GM19328 (cell line): ENCODE results near the gene GPR137.

ENCODE experiments used
- ATAC-seq: cut with Tn5 transposase; IDR thresholded peaks from one replicate; pipeline ENCODE4 v1.9.1; 2021; ENCODE audit warnings: mild to moderate bottlenecking, moderate library complexity; ENCODE audit not compliant: unreplicated experiment

GPR137 gene

DNA sequence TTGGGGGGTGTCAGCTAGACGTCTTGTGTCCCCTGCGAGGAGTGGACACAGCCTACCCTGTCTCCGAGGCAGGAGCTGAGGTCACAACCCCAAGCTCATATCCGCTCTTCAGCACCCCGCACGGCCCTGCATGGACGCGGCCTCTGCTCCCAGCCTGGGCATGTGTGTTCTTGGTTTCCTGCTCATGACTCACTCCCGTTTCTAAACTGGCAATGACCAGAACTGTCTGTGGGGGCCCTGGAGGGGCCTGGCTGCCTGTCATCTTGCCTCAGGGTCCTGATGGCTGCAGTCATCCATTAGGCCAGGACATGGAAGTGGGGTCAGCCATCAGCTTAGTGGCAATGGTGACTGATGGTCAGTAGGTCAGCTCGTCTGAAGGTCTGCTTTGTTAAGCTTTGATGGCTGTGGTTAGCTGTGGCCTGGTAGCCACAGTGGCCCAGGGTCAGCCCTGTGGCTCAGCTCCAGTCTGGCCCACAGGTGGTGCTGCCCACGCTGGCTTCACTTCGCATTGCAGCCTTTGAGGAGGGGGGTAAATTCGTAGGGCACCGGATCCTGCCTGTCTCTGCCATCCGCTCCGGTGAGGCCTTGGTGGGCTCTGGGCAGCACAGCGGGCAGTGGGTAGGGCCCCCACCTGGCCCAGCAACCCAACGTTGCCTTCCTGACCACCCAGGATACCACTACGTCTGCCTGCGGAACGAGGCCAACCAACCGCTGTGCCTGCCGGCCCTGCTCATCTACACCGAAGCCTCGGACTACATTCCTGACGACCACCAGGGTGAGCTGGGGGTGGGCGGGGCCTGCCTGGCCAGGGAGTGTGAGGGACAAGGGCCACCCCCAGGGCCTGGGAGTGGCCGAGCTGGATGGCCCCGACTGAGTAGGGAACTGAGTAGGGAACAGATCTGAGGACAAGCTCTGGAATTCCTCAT lies 22.4 kb upstream of the GPR137 start:
- no peak for ATAC-seq

DNA sequence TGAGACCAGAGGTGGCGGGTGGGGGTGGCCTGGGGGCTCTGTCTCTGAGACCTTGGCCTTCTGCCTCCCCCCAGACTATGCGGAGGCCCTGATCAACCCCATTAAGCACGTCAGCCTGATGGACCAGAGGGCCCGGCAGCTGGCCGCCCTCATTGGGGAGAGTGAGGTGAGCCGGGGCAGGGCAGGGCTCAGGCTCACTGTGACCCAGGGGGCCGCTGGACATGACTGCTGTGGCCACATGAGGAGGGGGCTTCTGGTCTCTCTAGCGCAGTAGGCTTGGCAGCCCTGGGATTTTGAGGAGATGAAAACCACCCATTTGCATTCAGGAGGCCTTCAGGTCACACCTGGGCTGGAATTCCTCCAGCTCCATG lies 21.7 kb upstream of the GPR137 start:
- ATAC-seq, result no peak

DNA sequence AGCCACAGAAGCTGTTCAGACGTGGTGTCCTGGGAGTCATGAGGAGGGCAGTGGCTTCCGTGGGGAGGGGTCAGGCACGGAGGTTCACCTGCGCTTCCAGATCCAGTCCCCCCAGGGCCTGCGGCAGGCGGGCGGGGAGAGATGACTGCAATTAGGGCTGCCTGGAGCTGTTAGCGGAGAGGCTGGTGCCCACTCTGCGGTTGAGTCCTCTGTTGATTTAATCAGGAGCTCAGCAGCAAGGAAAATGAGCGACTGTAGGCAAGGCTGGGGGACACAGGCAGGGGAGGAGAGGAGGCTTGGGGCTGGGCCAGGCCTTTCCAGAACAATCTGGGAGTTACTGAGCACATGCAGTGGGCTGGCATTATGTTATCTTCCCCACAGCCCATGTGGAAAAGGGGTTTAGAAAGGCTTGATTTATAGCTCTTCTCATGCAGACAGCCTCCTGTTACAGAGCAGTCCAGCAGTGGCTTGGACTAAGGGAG lies 21.2 kb upstream of the GPR137 start:
- ATAC-seq, result no peak

DNA sequence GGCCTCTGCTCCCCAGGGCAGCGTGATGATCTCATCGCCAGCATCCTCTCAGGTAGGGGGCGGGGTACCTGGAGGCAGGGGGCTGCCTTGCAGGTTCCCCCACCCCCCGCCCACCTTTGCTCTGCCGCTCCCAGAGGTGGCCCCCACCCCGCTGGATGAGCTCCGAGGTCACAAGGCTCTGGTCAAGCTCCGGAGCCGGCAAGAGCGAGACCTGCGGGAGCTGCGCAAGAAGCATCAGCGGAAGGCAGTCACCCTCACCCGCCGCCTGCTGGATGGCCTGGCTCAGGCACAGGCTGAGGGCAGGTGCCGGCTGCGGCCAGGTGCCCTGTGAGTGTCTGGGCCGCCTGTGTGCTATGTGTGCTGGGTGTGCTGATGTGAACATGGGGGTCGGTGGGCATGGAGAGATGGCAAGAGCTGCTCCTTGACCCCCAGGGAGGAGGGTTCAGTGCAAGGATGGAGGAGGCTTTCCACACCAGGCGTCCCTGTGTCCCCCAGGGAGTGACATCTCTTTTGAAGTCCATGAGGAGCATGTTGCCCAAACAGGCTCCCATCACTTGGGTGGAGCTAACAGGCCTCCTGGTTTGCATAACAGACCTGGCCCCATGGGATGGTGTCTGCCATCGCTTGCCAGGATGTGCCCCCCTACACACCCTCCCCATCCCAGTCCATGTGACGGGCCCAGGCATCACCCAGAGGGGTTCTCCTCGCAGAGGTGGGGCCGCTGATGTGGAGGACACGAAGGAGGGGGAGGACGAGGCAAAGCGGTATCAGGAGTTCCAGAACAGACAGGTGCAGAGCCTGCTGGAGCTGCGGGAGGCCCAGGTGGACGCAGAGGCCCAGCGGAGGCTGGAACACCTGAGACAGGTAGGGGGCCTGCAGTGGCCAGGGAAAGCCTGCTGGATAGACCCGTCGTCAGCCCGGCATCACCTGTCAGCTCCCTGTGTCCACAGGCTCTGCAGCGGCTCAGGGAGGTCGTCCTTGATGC lies 20.2 kb upstream of the GPR137 start:
- no peak for ATAC-seq

DNA sequence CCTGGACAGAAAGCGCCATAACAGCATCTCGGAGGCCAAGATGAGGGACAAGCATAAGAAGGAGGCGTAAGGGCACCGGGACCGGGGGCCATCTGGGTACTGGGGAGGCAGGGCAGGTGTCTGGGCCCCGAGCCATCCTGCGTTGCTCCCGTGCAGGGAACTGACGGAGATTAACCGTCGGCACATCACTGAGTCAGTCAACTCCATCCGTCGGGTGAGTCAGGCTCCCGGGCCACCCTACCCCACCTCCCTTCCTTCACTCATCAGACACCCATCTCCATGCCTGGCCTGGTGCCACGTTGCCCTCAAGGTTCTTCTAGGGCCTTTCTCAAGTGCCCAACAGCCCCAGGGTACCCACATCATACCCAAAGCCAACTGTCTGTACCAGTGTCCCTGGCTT lies 19.3 kb upstream of the GPR137 start:
- no peak for ATAC-seq

DNA sequence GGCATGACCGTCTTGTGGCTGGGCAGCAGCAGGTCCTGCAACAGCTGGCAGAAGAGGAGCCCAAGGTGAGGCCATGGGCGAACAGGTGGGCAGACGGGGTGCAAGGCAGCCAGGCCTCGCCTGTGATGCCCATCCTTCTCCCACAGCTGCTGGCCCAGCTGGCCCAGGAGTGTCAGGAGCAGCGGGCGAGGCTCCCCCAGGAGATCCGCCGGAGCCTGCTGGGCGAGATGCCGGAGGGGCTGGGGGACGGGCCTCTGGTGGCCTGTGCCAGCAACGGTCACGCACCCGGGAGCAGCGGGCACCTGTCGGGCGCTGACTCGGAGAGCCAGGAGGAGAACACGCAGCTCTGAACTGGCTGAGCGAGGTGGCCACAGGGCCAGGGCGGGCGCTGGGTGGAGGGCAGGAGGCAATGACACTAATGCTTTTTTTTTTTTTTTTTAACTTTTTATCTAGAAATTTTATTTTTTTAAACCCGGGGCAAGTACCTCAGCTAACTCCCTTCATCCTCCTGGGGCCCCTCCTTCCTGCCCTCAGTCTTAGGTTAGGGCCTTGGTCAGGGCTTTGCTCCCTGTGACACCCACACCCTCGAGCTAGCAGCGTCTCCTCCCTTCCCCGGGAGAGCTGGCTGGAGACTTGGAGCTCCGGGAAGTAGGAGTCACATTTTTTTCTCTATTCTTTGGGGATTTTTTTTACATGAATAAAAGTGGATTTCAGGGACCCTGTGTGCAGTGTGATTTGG lies 18.3 kb upstream of the GPR137 start:
- no peak for ATAC-seq

DNA sequence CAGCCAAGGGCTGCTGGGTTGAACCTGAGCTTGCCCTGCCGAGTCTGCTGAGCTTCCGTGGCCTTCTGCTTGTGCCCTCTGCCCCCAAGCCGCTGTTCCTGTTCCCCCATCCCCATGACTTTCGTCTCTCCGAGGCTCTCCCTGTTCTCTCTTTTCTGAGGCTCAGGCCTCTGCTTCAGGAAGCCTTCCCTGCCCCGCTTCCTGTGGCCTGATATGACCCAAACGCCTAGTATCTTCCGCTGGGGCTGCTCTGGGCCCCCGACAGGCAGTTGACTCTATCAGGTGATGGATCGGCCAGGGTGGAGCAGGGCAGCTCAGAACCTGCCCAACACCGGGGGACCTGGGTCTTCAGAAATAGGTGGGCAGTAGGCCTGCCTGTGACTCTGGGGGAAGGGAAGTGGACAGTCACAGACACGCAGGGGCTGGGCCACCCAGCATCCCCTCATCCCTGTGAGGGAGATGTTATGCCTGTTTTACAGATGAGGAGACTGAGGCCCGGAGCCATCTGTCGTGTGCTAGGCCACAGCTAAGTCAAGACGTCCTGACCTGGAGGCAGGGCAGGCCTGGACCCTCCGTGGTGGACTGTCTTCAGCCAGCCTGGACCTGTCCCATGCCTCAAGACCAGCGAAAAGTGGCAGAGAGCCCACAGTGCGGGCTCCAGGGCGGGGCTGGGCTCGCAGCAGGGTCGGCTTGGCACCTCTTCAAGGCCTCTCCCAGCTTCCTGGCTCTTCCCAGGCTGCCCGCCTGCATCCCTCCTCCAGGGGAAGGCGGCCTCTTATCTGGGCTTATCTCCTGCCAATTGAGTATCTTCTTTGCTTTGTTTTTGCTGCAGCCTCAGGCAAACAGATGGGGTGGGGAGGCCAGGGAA lies 17.4 kb upstream of the GPR137 start:
- no peak for ATAC-seq

DNA sequence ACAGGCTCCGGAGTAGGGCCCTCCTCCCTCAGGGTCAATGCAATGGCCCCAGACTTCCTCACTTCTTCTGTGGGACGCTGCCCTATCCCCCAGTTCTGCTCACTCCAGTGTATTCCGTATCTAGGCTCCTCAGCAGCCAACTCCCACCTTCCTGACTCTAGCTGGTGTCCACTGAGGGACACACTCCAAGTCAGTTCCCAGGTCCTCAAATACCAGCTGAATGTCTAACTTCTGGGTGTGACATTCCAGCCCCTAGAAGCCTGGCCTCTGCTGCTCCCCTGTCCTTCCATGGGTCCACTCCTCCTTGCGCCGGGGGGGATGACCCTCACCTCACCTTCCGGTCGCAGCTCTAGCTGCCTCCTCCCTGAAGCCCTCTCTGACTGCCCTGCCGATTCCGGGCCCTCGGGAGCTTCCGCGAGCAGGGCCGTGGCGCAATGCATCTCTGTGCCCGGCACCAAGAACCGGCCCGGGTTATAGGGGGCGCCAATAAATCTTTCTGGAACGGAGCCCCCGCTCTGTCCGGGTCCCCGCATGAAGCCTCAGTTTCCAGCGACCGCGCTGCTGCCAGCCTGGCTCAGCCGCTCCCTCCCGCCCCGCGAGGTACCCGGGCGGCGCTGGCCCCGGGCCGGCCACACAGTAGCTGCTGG lies 16.6 kb upstream of the GPR137 start:
- ATAC-seq, result no peak

DNA sequence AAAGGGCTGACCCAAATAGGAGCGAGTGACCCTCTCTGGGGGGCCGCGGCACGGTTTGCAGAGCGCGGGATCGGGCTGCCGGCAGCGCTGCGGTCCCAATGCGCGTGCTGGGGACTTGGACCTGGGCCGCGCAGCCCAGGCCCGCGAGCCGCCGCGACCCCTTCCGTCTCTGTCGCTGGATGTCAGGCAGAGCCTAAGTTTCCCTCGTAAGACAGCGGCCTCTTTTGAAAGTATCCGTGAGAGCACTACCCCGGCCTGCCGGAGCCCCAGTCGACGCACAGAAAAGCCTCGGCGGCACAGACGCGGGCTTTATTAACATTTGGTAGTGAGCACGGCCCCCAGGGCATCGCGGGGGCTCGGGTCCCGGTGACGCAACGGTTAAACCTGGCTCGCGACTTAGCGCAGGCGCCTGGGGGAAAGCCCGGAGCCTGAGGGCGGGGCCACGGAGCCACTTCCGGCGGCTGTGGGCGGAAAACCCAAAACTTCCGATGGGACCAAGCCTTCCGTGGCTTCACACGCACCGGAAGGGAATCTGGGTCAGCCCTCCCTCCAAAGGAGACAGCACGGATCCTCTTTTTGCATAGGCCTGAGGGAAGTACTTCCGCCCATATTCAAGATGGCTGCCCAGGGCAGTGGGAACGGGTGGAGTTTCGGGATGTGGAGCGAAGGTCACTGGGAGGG lies 16.0 kb upstream of the GPR137 start:
- peak; percentile 72 for ATAC-seq

DNA sequence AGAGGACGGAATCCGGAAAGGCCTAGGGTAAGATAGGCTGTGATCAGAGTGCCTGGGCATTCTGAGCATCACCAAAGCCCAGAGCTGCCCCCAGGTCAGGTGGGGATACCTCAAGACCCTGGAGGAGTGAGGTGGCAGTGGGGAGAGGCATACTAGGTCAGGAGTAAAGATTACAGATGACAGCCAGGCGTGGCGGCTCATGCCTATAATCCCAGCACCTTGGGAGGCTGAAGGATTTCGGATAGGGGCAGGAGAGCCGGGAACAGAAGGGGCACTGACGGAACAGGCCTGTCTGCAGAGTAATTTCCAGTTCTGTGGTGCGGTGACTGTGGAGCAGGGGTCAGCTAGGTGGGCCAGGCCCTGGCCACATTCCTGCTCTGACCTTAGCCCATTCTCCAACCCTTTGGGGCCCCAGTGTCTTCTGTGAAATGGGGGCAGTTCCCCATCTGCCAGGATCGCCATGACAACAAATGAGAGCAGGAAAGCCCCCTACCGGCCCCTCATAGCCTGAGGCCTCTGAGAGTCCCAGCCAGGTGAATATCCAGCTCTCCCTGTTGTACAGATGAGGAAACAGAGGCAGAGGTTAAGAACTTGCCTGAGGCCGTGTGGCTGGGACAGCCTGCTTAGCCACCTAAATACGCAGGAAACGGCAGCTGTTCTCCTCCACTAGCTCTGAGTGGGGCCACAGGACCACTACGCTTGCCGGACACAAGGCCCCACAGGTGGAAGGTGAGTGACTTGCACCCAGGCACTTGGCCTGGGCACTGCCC lies 10.4 kb upstream of the GPR137 start:
- no peak for ATAC-seq

DNA sequence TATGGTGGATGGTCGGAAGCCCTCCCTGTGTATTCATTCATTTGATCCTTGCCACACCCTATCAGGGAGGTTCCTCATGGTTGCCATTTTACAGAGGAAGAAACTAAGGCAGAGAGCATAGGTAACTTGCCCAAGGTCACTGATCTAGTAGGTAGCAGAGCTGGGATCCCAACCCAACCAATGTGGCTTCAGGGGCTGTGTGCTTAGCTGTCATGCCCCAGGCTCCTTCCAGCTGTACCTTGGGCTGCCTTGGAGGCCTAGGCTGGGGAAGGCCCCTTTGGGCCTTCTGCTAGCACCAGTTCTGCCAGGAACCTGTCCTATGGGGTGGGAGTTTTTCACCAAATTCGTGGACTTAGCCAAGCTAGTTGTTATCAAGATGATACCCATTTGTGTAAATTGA lies 9.8 kb upstream of the GPR137 start:
- ATAC-seq, result no peak

DNA sequence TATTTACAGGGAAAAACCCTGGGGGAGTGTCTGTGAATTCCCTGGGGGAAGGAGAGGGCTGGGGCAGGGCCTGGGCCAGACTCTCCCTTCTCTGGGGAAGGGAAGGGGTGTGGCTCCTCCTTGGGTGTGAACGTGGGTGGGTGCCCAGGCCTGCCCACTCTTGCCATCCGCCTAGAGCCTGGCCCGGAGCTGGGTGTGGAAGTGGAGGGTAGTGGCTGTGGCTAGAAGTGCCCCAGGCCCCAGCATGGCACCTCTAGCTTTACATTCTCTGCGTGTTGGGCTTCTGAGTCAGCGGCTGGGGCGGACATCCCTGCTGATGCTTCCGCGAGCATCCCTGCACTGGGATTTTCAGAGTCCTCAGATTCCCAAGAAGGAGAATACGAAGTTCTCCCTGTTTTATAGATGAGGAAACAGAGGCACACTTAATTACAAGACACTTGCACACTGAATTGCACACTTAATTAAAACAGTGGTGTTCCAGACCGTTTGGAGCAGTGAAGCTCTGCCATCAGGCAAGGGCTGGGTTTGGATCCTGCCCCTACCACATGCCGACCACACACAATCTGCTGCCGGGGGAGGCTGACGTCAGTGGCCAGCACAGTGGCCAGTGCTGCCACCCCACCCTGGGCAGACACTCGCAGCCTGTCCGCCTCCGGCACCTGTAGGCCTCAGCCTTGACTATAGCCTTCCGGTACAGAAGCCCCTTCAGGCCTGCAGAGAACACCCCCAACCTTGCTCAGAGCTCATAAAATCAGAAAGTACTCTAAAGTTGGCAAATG lies 8.8 kb upstream of the GPR137 start:
- ATAC-seq, result no peak

DNA sequence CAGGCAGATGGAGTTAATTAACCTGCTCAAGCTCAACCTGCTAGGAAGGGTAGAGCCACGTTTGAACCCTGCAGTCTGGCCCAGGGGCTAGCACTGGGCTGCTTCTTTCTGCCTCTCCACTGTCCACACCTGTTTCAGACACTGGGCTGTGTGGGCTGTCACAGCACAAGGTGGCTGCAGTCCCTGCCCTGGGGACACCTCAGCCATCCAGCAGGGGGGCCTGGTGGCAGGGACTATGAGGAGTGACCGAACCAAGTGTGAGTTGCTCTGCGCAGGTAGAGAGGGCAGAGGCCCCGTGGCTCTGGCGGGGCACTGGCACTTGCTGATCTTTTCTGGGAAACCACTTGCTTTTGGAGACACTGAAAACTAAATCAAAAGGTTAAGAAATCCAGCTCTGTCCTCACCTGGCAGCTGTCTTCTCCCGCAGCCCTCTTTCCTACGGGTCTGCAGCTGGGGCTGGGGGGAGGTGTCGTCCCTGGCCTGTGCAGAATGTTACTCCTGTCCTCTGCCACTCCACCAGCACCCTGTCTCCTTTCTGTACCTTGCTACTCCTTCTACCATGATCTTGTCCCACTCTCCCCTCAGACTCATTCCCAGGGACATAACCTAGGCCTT lies 7.0 kb upstream of the GPR137 start:
- ATAC-seq, result no peak

DNA sequence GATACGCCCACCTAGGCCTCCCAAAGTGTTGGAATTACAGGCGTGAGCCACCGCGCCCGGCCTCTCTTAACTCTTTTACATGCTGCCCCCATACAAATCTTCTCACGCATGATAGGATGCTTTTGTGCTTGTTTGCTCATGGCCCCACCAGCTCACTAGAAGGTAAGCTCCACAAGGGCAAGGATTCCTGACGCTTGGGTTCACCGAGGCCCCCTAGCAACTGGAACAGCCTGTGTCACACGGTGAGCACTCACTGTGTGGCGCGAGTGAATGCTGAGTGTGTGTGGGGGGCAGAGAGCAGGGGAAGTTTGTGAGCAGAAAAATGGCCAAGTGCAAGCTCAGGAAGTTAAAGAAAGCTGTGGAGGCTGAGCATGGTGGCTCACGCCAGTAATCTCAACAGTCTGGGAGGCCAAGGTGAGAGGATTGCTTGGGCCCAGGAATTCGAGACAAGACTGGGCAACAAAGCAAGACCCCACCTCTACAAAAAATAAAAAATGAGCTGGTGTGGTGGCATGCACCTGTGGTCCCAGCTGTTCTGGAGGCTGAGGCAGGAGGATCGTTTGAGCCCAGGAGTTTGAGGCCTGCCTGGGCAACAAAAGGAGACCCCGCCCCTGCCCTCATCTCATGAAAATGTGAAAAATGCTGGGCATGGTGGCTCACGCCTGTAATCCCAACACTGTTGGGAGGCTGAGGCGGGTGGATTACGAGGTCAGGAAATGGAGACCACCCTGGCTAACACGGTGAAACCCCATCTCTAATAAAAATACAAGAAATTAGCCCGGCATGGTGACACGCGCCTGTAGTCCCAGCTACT lies 3.5 kb upstream of the GPR137 start:
- no peak for ATAC-seq

DNA sequence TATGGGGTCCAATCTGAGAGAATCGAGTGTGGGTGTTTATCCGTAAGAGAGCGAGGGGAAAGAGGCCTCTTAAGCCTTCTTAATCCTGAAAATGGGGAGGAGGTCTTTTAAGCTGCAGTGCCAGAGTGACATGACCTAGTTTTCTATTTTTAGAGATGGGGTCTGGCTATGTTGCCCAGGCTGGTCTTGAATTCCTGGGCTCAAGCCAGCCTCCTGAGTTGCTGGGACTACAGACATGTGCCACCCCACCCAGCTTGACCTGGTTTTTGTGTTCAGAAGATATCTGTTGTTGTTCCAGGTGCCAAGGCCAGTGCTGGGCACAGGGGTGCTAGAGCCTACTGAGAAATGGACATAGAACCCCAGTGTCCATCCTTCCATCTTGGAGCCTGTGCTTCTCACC lies 2.6 kb upstream of the GPR137 start:
- ATAC-seq, result no peak
